ENCODE data around the gene STMN3.

STMN3 gene

DNA sequence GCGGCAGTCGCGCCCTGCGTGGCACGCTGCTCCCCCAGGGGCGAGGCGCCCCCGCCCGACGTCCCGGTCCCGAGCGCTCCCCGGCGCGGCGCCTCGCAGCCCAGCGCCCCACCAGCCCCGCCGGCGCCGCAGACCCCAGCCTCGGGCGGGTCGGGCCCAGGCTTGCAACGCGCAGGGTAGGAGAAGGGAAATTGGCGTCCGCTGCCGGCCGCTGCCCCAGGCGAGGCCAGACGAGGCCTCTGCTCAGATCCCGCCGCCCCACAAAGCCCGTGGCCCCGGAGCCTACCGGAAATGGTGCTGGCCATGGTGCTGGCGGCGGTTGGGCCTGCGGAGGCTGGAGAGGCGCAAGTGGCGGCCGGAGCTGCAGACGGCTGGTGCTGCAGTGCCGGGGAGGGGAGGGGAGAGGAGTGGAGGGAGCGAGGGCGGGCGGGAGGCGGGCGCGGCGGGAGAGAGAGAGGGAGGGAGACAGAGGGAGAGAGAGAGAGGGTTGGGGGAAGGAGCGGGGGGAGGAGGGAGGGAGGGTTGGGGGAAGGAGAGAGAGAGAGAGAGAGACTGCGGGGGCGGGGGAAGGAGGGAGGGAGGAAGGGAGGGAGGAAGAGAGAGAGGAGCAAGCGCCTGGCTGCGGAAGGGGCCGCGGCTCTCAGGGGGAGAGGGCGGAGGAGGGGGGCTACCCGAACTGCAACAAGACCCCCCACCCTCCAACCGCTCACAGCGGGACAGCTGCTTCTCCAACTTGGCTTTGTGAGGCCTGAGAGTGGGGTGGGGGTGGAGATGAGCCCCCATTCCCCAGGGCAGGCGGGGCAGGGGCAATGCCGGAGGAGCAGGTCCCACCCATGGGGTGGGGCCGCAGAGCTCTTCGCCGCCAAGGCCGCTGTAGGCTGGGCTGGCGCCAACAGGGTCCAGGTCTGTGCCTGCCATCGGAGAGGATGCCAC, at the start of gene STMN3:
Gene STMN3 (minus strand): TSS at position 384 of the 933 bp plus-strand sequence. CDS start 79 bp downstream, at position 305.
- in situ Hi-C loops (cut with MboI; ENCODE audit: low sequenced_read_pairs, unreplicated experiment), result no loop called here
- TF ChIP-seq, protein P1, sequence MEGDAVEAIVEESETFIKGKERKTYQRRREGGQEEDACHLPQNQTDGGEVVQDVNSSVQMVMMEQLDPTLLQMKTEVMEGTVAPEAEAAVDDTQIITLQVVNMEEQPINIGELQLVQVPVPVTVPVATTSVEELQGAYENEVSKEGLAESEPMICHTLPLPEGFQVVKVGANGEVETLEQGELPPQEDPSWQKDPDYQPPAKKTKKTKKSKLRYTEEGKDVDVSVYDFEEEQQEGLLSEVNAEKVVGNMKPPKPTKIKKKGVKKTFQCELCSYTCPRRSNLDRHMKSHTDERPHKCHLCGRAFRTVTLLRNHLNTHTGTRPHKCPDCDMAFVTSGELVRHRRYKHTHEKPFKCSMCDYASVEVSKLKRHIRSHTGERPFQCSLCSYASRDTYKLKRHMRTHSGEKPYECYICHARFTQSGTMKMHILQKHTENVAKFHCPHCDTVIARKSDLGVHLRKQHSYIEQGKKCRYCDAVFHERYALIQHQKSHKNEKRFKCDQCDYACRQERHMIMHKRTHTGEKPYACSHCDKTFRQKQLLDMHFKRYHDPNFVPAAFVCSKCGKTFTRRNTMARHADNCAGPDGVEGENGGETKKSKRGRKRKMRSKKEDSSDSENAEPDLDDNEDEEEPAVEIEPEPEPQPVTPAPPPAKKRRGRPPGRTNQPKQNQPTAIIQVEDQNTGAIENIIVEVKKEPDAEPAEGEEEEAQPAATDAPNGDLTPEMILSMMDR (IDR thresholded peaks at IDR 0.05; ENCODE audit: borderline replicate concordance, control extremely low read depth, extremely low read depth, insufficient read depth, missing control alignments), result no peak
- DNase-seq (ENCODE audit: low spot score), result peak; percentile 90

- in situ Hi-C loops (cut with MboI; ENCODE audit: low sequenced_read_pairs, unreplicated experiment), result loop anchor here (10.0 kb wide), 1 partner anchor 153 kb away; no protein-coding TSS in a partner anchor
- no peak for DNase-seq (ENCODE audit: low spot score)
- TF ChIP-seq, protein P1 (IDR thresholded peaks at IDR 0.05; ENCODE audit: borderline replicate concordance, control extremely low read depth, extremely low read depth, insufficient read depth, missing control alignments), result no peak
Observed at GRCh38 chr20:63702036-63702665, 48.9 kb upstream of the STMN3 start.

- in situ Hi-C loops (cut with MboI; ENCODE audit: low sequenced_read_pairs, unreplicated experiment), result loop anchor here (10.0 kb wide), 1 partner anchor 153 kb away; no protein-coding TSS in a partner anchor
- TF ChIP-seq, protein P1 (IDR thresholded peaks at IDR 0.05; ENCODE audit: borderline replicate concordance, control extremely low read depth, extremely low read depth, insufficient read depth, missing control alignments), result no peak
- no peak for DNase-seq (ENCODE audit: low spot score)
Observed at GRCh38 chr20:63701329-63702035, 48.3 kb upstream of the STMN3 start.

- no peak for DNase-seq (ENCODE audit: low spot score)
- in situ Hi-C loops (cut with MboI; ENCODE audit: low sequenced_read_pairs, unreplicated experiment), result loop anchor here (10.0 kb wide), 1 partner anchor 154 kb away; no protein-coding TSS in a partner anchor
- TF ChIP-seq, protein P1 (IDR thresholded peaks at IDR 0.05; ENCODE audit: borderline replicate concordance, control extremely low read depth, extremely low read depth, insufficient read depth, missing control alignments), result no peak
Observed at GRCh38 chr20:63701051-63701328, 47.8 kb upstream of the STMN3 start.

GRCh38 chr20:63700199-63701050, 47.2 kb upstream of the STMN3 start:
- in situ Hi-C loops (cut with MboI; ENCODE audit: low sequenced_read_pairs, unreplicated experiment), result loop anchor here (10.0 kb wide), 1 partner anchor 154 kb away; no protein-coding TSS in a partner anchor
- DNase-seq (ENCODE audit: low spot score), result peak; percentile 28
- TF ChIP-seq, protein P1 (IDR thresholded peaks at IDR 0.05; ENCODE audit: borderline replicate concordance, control extremely low read depth, extremely low read depth, insufficient read depth, missing control alignments), result no peak

Data from GM13976 (cell line).